H1 (cell line): ENCODE results near the gene CDKN2AIP. TPM values are rescaled to one million over a fixed set of nuclear protein-coding genes. Genes with fewer than 3 reads are reported as not detected.
A peak's percentile ranks its signal among the peaks of the same experiment; 100 is the strongest.

Experiments used
- CTCF ChIA-PET: fragments of 300-600 bp; sonication (Branson Sonifier 250); formaldehyde crosslinking; loops from one replicate; lab custom pipeline; 2021; ENCODE audit not compliant: partially characterized antibody; lab: Charles Lee
- POLR2A ChIA-PET: fragments of 300-600 bp; sonication (Branson Sonifier 250); formaldehyde crosslinking; loops from one replicate; lab custom pipeline; 2021; ENCODE audit warnings: inconsistent platforms; ENCODE audit not compliant: partially characterized antibody; lab: Charles Lee
- DNase-seq, 2 experiments: peaks; one replicate each; pipeline versions ENCODE4 v3.0.0 to v3.0.0-alpha.2; 2010 to 2022; ENCODE audit warnings: low spot score in 2 of 2, low read depth in 1 of 2, mixed read lengths in 1 of 2
- FAIRE-seq: peaks from 2 replicates; lab custom pipeline; 2011; peaks lifted over from hg19 to GRCh38; lab: Jason Lieb, UNC
- H2AFZ ChIP-seq: 2 replicates; pipeline ENCODE4 v1.8.1; 2012; ENCODE audit warnings: low read length, inconsistent platforms
- H2AK5ac ChIP-seq: 2 replicates; pipeline ENCODE4 v1.6.1; 2013; ENCODE audit warnings: low read depth, low read length
- H2BK120ac ChIP-seq: replicated peaks from 2 replicates; pipeline ENCODE3; 2013; ENCODE audit warnings: low read depth, low read length, inconsistent platforms
- H2BK12ac ChIP-seq: 2 replicates; pipeline ENCODE4 v1.6.1; 2013; ENCODE audit warnings: low read depth, low read length
- H2BK15ac ChIP-seq: 2 replicates; pipeline ENCODE4 v1.6.1; 2013; ENCODE audit warnings: low read length
- H2BK20ac ChIP-seq: 2 replicates; pipeline ENCODE4 v1.6.1; 2013; ENCODE audit warnings: low read length
- H2BK5ac ChIP-seq: 2 replicates; pipeline ENCODE4 v1.6.1; 2013; ENCODE audit warnings: low read depth, low read length
- H3K14ac ChIP-seq: 2 replicates; pipeline ENCODE4 v1.6.1; 2013; ENCODE audit warnings: inconsistent platforms; ENCODE audit not compliant: insufficient read length
- H3K18ac ChIP-seq: 2 replicates; pipeline ENCODE4 v1.6.1; 2013; ENCODE audit warnings: low read length; ENCODE audit errors: extremely low read depth
- H3K23ac ChIP-seq: 2 replicates; pipeline ENCODE4 v1.6.1; 2013; ENCODE audit warnings: inconsistent platforms; ENCODE audit not compliant: insufficient read length
- H3K23me2 ChIP-seq: 2 replicates; pipeline ENCODE4 v1.6.1; 2013; ENCODE audit warnings: low read depth, low read length
- H3K27ac ChIP-seq: 2 replicates; pipeline ENCODE4 v1.6.1; 2011; ENCODE audit warnings: low read depth, low read length, inconsistent platforms
- H3K27me3 ChIP-seq, 4 experiments: replicated peaks in 1 of 4; 1 replicate in 1 of 4; 2 replicates in 3 of 4; pipeline versions ENCODE4 v1.6.1 to v1.8.1; 2011 to 2013; ENCODE audit warnings: low read length in 3 of 4, mild to moderate bottlenecking in 3 of 4, inconsistent platforms in 2 of 4, mixed read lengths in 2 of 4, moderate library complexity in 1 of 4; ENCODE audit not compliant: control insufficient read depth in 3 of 4, insufficient read depth in 3 of 4; ENCODE audit errors: extremely low read depth in 1 of 4
- H3K36me3 ChIP-seq, 4 experiments: 2 replicates each; pipeline versions ENCODE4 v1.6.1 to v1.8.1; 2011 to 2013; ENCODE audit warnings: mild to moderate bottlenecking in 4 of 4, low read length in 3 of 4, moderate library complexity in 2 of 4, control low read depth in 1 of 4, inconsistent platforms in 1 of 4; ENCODE audit not compliant: insufficient read depth in 4 of 4, control insufficient read depth in 2 of 4
- H3K4ac ChIP-seq: replicated peaks from 2 replicates; pipeline ENCODE3; 2013; ENCODE audit warnings: low read length, low read depth, mixed read lengths, inconsistent platforms; ENCODE audit not compliant: insufficient read length
- H3K4me1 ChIP-seq, 4 experiments: replicated peaks in 1 of 4; 1 replicate in 1 of 4; 2 replicates in 3 of 4; pipeline versions ENCODE4 v1.6.1 to v1.8.1; 2011 to 2013; ENCODE audit warnings: low read length in 3 of 4, inconsistent platforms in 2 of 4, mixed read lengths in 1 of 4; ENCODE audit not compliant: insufficient read depth in 4 of 4, control insufficient read depth in 3 of 4
- H3K4me2 ChIP-seq, 2 experiments: 2 replicates each; pipeline versions ENCODE4 v1.6.1 to v1.8.1; 2011 to 2013; ENCODE audit warnings: low read depth in 2 of 2, low read length in 2 of 2, control low read depth in 1 of 2, inconsistent platforms in 1 of 2, mild to moderate bottlenecking in 1 of 2; ENCODE audit not compliant: insufficient read depth in 1 of 2
- H3K4me3 ChIP-seq, 4 experiments: fragments of 200-600, 300-600 bp in 1 of 4; sonication (generic), shearing (Covaris generic), sonication (Bioruptor Twin) in 1 of 4; 2 replicates each; pipeline versions ENCODE4 v1.5.1 to v1.8.1; 2011 to 2016; ENCODE audit warnings: low read length in 4 of 4, low read depth in 3 of 4, control low read depth in 2 of 4, inconsistent platforms in 2 of 4, mild to moderate bottlenecking in 2 of 4, mixed read lengths in 1 of 4, moderate library complexity in 1 of 4; ENCODE audit not compliant: insufficient read depth in 2 of 4; ENCODE audit errors: extremely low read depth in 1 of 4
- H3K56ac ChIP-seq: replicated peaks from 2 replicates; pipeline ENCODE3; 2013; ENCODE audit warnings: low read depth, mild to moderate bottlenecking, mixed read lengths, low read length, inconsistent platforms; ENCODE audit not compliant: insufficient read length
- H3K79me1 ChIP-seq: 2 replicates; pipeline ENCODE4 v1.6.1; 2013; ENCODE audit warnings: low read depth, low read length, control low read depth
- H3K79me2 ChIP-seq, 2 experiments: 2 replicates each; pipeline versions ENCODE4 v1.6.1 to v1.8.1; 2012 to 2013; ENCODE audit warnings: low read length in 2 of 2, mild to moderate bottlenecking in 2 of 2, inconsistent platforms in 1 of 2; ENCODE audit not compliant: insufficient read depth in 2 of 2, control insufficient read depth in 1 of 2
- H3K9ac ChIP-seq, 4 experiments: replicated peaks in 1 of 4; 1 replicate in 1 of 4; 2 replicates in 3 of 4; pipeline versions ENCODE4 v1.6.1 to v1.8.1; 2011 to 2013; ENCODE audit warnings: low read depth in 3 of 4, low read length in 3 of 4, control low read depth in 2 of 4, mild to moderate bottlenecking in 2 of 4, moderate library complexity in 2 of 4, inconsistent platforms in 1 of 4; ENCODE audit errors: extremely low read depth in 1 of 4
- H3K9me3 ChIP-seq, 2 experiments: 2 replicates each; pipeline versions ENCODE4 v1.6.1 to v1.8.1; 2012 to 2013; ENCODE audit warnings: mild to moderate bottlenecking in 2 of 2, moderate library complexity in 2 of 2, control low read depth in 1 of 2, inconsistent platforms in 1 of 2, low read depth in 1 of 2, low read length in 1 of 2, mixed read lengths in 1 of 2; ENCODE audit not compliant: insufficient read depth in 2 of 2
- H4K20me1 ChIP-seq, 2 experiments: replicated peaks in 1 of 2; 2 replicates each; pipeline versions ENCODE3 to v1.8.1; 2011 to 2013; ENCODE audit warnings: inconsistent platforms in 2 of 2, low read length in 2 of 2, mild to moderate bottlenecking in 1 of 2; ENCODE audit not compliant: insufficient read depth in 2 of 2, control insufficient read depth in 1 of 2
- H4K5ac ChIP-seq: 2 replicates; pipeline ENCODE4 v1.6.1; 2013; ENCODE audit warnings: low read length, low read depth, mixed read lengths, inconsistent platforms; ENCODE audit not compliant: insufficient read length
- H4K8ac ChIP-seq: 2 replicates; pipeline ENCODE4 v1.8.0; 2013; ENCODE audit warnings: mild to moderate bottlenecking, moderate library complexity, low read length, inconsistent platforms; ENCODE audit not compliant: insufficient read depth; ENCODE audit errors: extremely low read depth
- H4K91ac ChIP-seq: replicated peaks from 2 replicates; pipeline ENCODE3; 2013; ENCODE audit warnings: low read length, mixed read lengths, inconsistent platforms; ENCODE audit not compliant: insufficient read length
- RFX5 ChIP-seq: IDR thresholded peaks from 2 replicates; pipeline ENCODE4 v1.6.1; 2011; ENCODE audit warnings: low read depth, low read length, improper control_type of control experiment, borderline replicate concordance
- TEAD4 ChIP-seq: IDR thresholded peaks from 2 replicates; pipeline ENCODE4 v1.6.1; 2012; ENCODE audit warnings: low read depth, low read length, inconsistent platforms, mixed read lengths
- USF2 ChIP-seq: IDR thresholded peaks from 2 replicates; pipeline ENCODE4 v1.6.1; 2011; ENCODE audit warnings: low read length, improper control_type of control experiment
- WGBS, 2 experiments: shearing (Covaris generic) in 1 of 2; methylation state at CpG; one replicate each; pipeline versions ENCODE4 v1.1.6 to v1.1.7; 2013 to 2015; ENCODE audit warnings: low lambda C conversion rate in 2 of 2, mixed read lengths in 2 of 2, inconsistent platforms in 1 of 2, low coverage in 1 of 2, missing lambda C conversion rate in 1 of 2; ENCODE audit not compliant: insufficient replicate concordance in 2 of 2, insufficient coverage in 1 of 2, insufficient read length in 1 of 2; ENCODE audit errors: extremely low coverage in 1 of 2, missing lambda C conversion rate in 1 of 2; 5-methylcytosine and 5-hydroxymethylcytosine counted together
- polyA plus RNA-seq, 7 experiments: library from polyadenylated mRNA; depleted of rRNA in 3 of 7; stranded (reverse) in 5 of 7; unstranded in 2 of 7; fragments of >200 nt in 5 of 7; fragments of 200-250 nt in 2 of 7; gene quantifications; 1 replicate in 5 of 7; 2 replicates in 1 of 7; 4 replicates in 1 of 7; pipeline versions ENCODE4 v1.2.1 to v1.2.3, GENCODE V29; 2011 to 2013; ENCODE audit warnings: missing spikeins in 2 of 7, mixed read lengths in 2 of 7
- total RNA-seq: library from RNA; stranded (reverse); fragmentation: NEBNext Ultra II Directional; extraction: Animal tissue kit (Norgen Biotek cat#: 25700); gene quantifications from 2 replicates; pipeline ENCODE4 v1.2.1, GENCODE V29; 2021

The CDKN2AIP gene
- total and polyA plus RNA-seq, 2 of the 8 experiments (the other 6 are each of a cell fraction or from before 2014, with no cell fraction given): 6.0 to 14.0 TPM

- H3K9me3 ChIP-seq: peaks cover 0 to 3% of the 10 kb centered on the region in 2 experiments; a peak in 2 of 4 replicates
- WGBS, 2 experiments: 66% methylated on average over 6 of the region's 6 CpGs; no CpG with 5 or more reads in 1 of the 2 experiments
- ChIA-PET CTCF (interaction anchor here (0.6 to 0.7 kb wide), 2 partner anchors 38 to 157 kb away, joined by 3 read pairs; no protein-coding TSS in a partner anchor), POLR2A (no interaction called here)
- no peak overlapping the region for H3K14ac ChIP-seq
- FAIRE-seq (no peak), DNase-seq (no peak)
- H4K91ac ChIP-seq: no peak overlapping the region
- no peak overlapping the region for H3K27ac ChIP-seq
- H3K56ac ChIP-seq: no peak overlapping the region
- H3K4ac ChIP-seq: no peak overlapping the region
- peak overlapping the region; percentile 92 for H2AFZ ChIP-seq
- H2BK12ac ChIP-seq: no peak overlapping the region
- H3K4me2 ChIP-seq: no peak overlapping the region
- no peak overlapping the region for H4K8ac ChIP-seq
- H3K36me3 ChIP-seq: no peaks in the 10 kb centered on the region
- H3K4me1 ChIP-seq: peaks cover 0 to 6% (median 4%) of the 10 kb centered on the region in 4 experiments; a peak in 6 of 7 replicates
- H3K18ac ChIP-seq: no peak overlapping the region
- no peaks in the 10 kb centered on the region for H3K79me1 ChIP-seq
- 0 out of 2 replicates have a peak overlapping the region, but pooled peaks have one; percentile 18 for H2BK15ac ChIP-seq
- H3K79me2 ChIP-seq: no peaks in the 10 kb centered on the region
- no peaks in the 10 kb centered on the region for H3K27me3 ChIP-seq
- H4K5ac ChIP-seq: no peak overlapping the region
- H3K4me3 ChIP-seq: no peak overlapping the region
- no peaks in the 10 kb centered on the region for H4K20me1 ChIP-seq
- no peak overlapping the region for H2BK5ac ChIP-seq
- no peaks in the 10 kb centered on the region for H3K23me2 ChIP-seq
- H3K9ac ChIP-seq: no peak overlapping the region
- H2AK5ac ChIP-seq: no peak overlapping the region
- no peak overlapping the region for H2BK120ac ChIP-seq
- 0 out of 2 replicates have a peak, but pooled peaks have one; percentile 35 for TF ChIP-seq TEAD4
- TF ChIP-seq RFX5: no peak
- peak; percentile 32; the same call in 1 of the 2 replicates for TF ChIP-seq USF2
- TF ChIP-seq, all 59 proteins: peak for 2
- H2BK20ac ChIP-seq: 0 out of 2 replicates have a peak overlapping the region, but pooled peaks have one; percentile 22
- H3K23ac ChIP-seq: no peak overlapping the region
These were observed 8.0 kb upstream of the CDKN2AIP start for GRCh38 chr4:183436417-183436816.
